ENCODE measurements around the gene SCFD1. TPM values are rescaled to one million over a fixed set of nuclear protein-coding genes. Genes with fewer than 3 reads are reported as not detected.
"Not testable (repeated sequence)": the region's sequence is repeated elsewhere in the genome, so short reads cannot be mapped to it uniquely, and the experiment has no call there.

Gene SCFD1
- total RNA-seq, 1 donor from 2014 or later: 37.8 TPM

- no peak overlapping the region for H3K4me3 ChIP-seq (ENCODE audit: low read depth, low read length)
- TF ChIP-seq, protein P1, sequence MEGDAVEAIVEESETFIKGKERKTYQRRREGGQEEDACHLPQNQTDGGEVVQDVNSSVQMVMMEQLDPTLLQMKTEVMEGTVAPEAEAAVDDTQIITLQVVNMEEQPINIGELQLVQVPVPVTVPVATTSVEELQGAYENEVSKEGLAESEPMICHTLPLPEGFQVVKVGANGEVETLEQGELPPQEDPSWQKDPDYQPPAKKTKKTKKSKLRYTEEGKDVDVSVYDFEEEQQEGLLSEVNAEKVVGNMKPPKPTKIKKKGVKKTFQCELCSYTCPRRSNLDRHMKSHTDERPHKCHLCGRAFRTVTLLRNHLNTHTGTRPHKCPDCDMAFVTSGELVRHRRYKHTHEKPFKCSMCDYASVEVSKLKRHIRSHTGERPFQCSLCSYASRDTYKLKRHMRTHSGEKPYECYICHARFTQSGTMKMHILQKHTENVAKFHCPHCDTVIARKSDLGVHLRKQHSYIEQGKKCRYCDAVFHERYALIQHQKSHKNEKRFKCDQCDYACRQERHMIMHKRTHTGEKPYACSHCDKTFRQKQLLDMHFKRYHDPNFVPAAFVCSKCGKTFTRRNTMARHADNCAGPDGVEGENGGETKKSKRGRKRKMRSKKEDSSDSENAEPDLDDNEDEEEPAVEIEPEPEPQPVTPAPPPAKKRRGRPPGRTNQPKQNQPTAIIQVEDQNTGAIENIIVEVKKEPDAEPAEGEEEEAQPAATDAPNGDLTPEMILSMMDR (conservative IDR thresholded peaks at IDR 0.05; ENCODE audit: low read depth, low read length): no peak
- no peak for DNase-seq (ENCODE audit: low read depth)
Measured at GRCh38 chr14:30597504-30597903, 24.6 kb upstream of the SCFD1 start.

DNA sequence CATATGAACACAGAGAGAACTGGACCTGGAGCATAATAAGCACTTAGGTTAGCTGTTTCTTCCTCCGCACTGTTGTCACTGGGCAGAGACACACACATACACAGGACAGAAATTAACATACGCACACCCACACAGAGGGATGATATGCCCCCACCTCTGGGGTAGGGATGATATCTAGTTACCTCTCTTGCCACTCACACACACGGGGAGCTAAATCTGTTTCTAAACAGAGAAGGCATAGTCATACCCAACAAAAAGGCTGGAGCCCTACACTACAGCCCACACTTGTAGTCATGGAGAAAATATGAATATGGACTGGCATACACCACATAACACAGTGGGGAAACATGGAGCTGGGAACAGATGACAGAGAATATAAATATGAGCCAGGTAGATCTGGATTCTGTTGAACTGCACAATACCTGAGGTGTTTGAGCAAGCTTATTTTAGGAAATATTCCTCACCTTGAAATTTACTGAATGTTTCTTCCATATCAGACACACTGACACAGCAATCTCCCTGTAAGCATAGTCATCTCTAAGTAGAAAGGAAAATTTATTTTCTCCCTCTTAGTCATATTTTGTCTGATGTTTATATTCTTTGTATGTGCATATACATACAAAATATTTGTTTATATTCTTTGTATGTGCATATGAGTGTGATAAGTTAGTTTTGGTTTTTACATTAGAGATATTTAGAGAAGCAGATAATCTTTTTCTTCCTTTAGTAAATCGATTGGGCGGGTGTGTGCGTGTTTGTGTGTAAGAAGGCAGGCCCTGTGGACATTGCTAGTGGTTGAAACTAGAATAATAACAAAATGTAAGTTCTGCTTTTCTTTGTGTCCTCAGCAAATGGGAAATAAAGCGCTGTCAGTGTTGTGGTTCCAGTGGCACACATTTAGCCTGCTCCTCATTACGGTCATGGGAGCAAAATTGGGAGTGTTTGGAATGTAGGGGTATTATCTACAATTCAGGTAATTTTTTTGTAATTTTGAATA lies 20.9 kb upstream of the SCFD1 start:
- H3K4me3 ChIP-seq (ENCODE audit: low read depth, low read length): no peak overlapping the region
- no peak for DNase-seq (ENCODE audit: low read depth)
- TF ChIP-seq, protein P1 (conservative IDR thresholded peaks at IDR 0.05; ENCODE audit: low read depth, low read length): no peak

- no peak overlapping the region for H3K4me3 ChIP-seq (ENCODE audit: low read depth, low read length)
- TF ChIP-seq, protein P1 (conservative IDR thresholded peaks at IDR 0.05; ENCODE audit: low read depth, low read length): no peak
- no peak for DNase-seq (ENCODE audit: low read depth)
Measured at GRCh38 chr14:30603402-30603801, 18.7 kb upstream of the SCFD1 start.

GRCh38 chr14:30604696-30605095 lies 17.4 kb upstream of the SCFD1 start:
- not testable (repeated sequence) for DNase-seq (ENCODE audit: low read depth); H3K4me3 ChIP-seq (ENCODE audit: low read depth, low read length)

- no peak overlapping the region for H3K4me3 ChIP-seq (ENCODE audit: low read depth, low read length)
- TF ChIP-seq, protein P1 (conservative IDR thresholded peaks at IDR 0.05; ENCODE audit: low read depth, low read length): no peak
- no peak for DNase-seq (ENCODE audit: low read depth)
Measured at GRCh38 chr14:30607156-30607780, 14.9 kb upstream of the SCFD1 start.

DNA sequence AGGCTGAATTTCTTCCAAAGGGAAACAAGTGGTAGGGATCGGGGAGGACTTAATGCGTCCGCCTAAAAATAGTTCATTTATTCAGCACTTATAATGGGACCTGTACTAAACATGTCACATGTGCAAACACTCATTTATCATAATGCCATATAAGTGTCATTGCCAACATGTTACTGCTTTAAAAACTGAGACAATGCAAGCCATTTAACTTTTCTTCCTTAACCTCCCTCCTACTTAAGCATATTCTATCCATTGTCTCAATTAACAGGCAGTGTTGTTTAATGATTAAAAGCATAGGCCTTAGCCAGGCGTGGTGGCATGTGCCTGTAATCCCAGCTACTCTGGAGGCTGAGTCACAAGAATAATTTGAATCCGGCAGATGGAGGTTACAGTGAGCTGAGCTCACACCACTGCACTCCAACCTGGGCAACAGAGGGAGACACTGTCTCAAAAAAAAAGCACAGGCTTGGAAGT lies 13.5 kb upstream of the SCFD1 start:
- H3K4me3 ChIP-seq (ENCODE audit: low read depth, low read length): no peak overlapping the region
- DNase-seq (ENCODE audit: low read depth): peak; percentile 78
- TF ChIP-seq, protein P1 (conservative IDR thresholded peaks at IDR 0.05; ENCODE audit: low read depth, low read length): peak; percentile 35

GRCh38 chr14:30610787-30611343 lies 11.3 kb upstream of the SCFD1 start:
- DNase-seq (ENCODE audit: low read depth): peak; percentile 12

More at GRCh38 chr14:30610787-30611343, 11.3 kb upstream of the SCFD1 start:
- no peak overlapping the region for H3K4me3 ChIP-seq (ENCODE audit: low read depth, low read length)
- TF ChIP-seq, protein P1 (conservative IDR thresholded peaks at IDR 0.05; ENCODE audit: low read depth, low read length): peak; percentile 47

Measured in epithelial cell of proximal tubule (primary cell).